ENCODE data around the gene WNT9B. TPM values are rescaled to one million over a fixed set of nuclear protein-coding genes. Genes with fewer than 3 reads are reported as not detected.

Gene WNT9B
- total RNA-seq, 1 donor from 2014 or later = not detected

GRCh38 chr17:46879101-46879500 lies 27.7 kb downstream of the WNT9B start:
- DNase-seq (ENCODE audit: low read depth) = no peak

DNA sequence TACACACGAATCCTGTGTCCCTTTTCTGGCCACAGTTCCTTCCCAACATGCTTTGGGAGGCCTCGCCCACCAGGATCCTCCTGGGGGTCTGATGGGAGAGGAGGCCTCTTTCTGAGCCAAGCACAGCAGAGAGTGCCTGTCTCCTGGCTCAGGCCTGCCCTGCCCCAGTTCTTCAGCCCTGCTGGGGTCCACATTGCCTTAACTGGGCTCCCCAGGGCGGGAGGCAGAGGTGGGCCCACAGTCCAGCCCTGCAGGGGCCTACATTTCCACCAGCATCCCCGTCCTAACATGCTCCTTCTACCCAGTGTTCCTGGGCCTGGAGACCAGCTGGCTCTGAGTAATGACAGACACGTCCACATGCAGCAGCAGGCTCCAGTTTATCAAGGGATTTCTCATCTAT lies 29.6 kb downstream of the WNT9B start:
- DNase-seq (ENCODE audit: low read depth) = no peak

DNA sequence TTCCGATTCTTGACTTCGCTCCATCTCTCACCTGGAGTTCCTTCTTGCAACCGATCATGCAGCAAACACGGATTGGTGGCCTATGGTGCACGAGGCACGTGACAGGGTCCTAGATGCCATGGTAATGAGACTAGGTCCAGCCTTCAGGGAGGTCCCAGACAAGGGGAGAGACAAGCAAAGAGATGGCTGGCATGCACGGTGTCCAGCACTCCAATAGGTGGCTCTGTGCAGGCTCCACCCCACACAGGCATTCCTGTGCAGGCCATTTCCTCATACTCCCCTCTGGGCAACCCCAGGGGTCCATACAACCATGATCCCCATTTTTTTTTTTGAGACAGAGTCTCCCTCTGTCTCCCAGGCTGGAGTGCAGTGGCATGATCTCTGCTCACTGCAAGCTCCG lies 31.3 kb downstream of the WNT9B start:
- DNase-seq (ENCODE audit: low read depth) = no peak

DNA sequence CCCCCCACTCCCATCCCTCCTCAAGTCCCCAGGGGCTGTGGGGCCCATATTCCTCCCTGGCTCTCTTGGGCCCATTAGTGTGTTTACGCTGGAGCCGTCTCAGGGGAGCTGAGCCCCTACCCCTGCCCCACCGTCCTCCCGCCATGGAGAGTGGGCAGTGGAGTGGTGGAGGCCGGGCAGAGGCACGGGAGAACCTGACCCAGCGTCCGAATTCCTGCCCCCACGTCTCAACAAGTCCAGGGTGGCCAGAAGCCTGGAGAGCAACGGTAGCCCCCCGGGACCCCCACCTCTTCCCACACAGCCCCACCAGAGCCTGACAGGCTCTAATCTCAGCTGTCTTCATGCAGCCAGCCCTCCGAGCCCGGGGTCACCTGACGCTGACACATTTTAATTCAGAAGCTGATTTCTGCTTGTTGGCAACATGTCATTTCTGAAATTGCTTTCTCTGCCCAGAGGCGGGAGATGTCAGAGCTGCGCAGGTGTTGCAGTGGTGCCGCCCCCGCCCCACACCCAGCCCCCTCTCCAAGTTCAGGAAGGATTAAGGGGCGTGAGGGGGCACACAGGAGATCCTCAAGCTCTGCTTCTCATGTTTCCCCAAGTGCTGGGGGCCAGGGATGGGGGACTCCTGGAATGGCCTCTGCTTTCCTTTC lies 32.6 kb downstream of the WNT9B start:
- DNase-seq (ENCODE audit: low read depth) = no peak

- no peak for DNase-seq (ENCODE audit: low read depth)
Measured at GRCh38 chr17:46884552-46884951, 33.2 kb downstream of the WNT9B start.

DNA sequence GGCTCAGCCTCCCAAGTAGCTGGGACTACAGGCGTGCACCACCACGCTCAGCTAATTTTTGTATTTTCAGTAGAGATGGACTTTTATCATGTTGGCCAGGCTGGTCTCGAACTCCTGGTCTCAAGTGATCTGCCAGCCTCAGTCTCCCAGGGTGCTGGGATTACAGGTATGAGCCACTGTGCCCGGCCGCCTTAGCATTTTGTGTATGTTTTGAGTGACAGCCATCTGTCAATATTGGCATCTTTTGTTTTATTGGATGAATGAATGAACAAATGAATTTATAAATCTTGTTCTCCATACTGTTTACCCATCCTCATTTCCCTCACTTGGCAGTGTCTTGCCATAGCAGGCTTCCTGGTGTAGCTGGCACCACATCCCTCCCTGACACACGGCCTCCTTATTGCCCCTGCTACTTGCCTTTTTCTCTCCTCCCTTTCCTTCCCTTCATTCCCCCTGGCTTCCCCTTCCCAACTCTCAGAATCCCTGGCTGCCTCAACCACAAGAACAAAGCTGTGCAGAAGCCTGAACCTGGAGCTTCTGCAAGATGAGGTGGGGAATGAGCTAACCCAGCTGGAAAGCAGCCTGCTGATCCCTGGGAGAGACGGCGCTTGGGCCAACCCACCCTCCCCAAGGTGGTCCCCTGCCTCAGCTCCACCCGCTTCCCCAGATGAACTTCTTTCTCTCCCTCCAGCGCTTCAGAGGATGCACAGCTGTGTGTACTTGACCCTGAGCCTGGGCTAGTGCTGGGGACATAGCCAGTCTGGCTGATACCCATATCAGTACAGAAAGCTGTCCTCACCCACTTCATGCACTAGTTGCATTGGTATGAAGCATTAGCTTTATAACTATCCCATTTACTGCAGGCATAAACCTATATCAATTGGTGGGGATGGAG lies 34.3 kb downstream of the WNT9B start:
- no peak for DNase-seq (ENCODE audit: low read depth)

GRCh38 chr17:46886310-46886663 lies 34.9 kb downstream of the WNT9B start:
- no peak for DNase-seq (ENCODE audit: low read depth)

DNA sequence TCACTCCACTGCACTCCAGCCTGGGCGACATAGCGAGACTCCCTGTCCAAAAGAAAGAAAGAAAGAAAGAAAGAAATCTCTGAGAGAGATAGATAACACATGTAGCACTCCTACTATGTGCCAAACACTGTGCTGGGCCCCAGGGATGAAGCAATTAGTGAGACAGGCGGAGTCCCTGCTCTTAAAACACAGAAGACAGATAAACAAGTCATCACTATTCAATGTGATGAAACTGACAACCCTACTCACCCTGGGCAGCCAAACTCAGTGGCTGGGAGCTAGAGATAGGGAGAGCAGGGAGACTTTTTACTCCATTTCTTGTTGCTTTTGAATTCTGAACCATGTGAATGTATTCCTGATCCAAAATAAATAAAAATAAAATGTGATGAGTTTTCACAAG lies 36.3 kb downstream of the WNT9B start:
- DNase-seq (ENCODE audit: low read depth) = no peak

DNA sequence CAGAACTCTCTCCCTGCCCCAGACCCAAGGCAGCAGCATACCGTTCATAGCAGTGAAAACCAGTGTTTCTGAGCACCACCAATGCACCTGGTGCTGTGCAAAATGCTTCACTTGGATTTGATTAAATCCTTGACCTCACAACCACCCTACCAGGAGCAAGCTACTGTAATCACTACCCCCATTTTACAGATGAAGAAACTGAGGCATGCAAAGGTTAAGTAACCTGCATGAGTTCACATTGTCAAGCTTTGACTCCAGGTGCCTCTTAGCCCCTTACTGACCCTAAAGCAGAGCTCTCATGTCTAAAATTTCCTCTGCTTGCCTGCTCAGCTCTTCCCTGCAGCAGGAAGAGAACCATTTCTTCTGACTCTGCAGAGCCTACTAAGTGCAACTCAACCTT lies 37.3 kb downstream of the WNT9B start:
- DNase-seq (ENCODE audit: low read depth) = no peak

GRCh38 chr17:46889519-46889918 lies 38.1 kb downstream of the WNT9B start:
- DNase-seq (ENCODE audit: low read depth) = no peak

GRCh38 chr17:46889992-46890564 lies 38.7 kb downstream of the WNT9B start:
- no peak for DNase-seq (ENCODE audit: low read depth)

- DNase-seq (ENCODE audit: low read depth) = no peak
Measured at GRCh38 chr17:46890638-46891037, 39.3 kb downstream of the WNT9B start.

GRCh38 chr17:46892192-46892703 lies 40.9 kb downstream of the WNT9B start:
- DNase-seq (ENCODE audit: low read depth) = no peak

GRCh38 chr17:46894024-46894423 lies 42.6 kb downstream of the WNT9B start:
- no peak for DNase-seq (ENCODE audit: low read depth)

DNA sequence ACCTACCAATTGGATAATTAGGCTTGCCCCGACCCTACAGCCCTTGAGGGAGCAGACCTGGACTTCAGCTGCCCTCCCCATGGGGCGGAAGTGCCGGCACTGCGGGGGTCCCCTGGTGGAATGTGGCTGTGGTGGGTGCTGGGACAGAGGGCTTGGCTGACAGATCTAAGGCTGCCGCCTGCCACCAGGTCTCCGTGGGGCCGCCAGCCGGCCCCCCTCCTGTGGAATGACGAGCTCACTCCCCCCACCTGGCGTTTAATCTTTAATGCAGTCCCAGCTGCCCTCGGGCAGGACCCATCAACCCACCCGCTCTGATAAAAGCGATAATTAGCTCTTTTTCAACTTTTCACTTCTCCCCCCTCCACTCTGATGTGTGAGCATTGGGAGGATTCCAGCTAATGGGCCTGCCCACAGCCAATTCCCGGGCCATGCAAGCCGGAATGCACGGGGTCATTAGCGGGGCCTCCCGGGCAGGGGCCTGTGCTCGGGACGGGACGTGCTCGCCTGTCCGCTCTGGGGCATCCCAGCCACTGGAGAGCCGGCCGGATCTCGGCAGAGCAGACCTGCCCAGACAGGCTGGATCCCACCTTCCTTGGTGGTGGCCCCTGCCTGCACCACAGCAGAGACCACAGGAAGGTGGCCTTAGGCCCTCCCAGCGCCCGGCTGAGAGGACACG lies 43.2 kb downstream of the WNT9B start:
- DNase-seq (ENCODE audit: low read depth) = no peak

- no peak for DNase-seq (ENCODE audit: low read depth)
Measured at GRCh38 chr17:46895171-46895570, 43.8 kb downstream of the WNT9B start.

- DNase-seq (ENCODE audit: low read depth) = no peak
Measured at GRCh38 chr17:46896991-46897390, 45.6 kb downstream of the WNT9B start.

DNA sequence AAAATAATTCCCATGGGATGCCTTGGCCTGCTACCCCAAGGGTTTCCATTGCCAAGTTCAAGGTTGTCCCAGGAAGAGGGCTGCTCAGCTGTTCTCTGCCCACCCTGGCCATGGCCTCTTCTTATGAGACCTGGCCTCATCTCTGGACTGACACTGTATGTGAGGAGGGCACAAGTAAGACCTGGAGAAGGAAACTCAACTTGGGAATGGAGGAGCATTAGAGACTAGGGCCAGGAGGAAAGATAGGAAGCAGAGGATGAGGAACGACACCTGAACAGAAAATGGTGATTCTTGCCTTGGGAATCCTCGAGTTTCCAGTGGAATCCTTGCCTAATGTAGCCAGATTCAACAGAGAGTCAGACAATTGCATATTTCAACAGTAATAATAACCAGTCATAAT lies 47.0 kb downstream of the WNT9B start:
- DNase-seq (ENCODE audit: low read depth) = no peak

GRCh38 chr17:46898860-46899259 lies 47.5 kb downstream of the WNT9B start:
- DNase-seq (ENCODE audit: low read depth) = no peak

- DNase-seq (ENCODE audit: low read depth) = no peak
Measured at GRCh38 chr17:46901291-46901690, 49.9 kb downstream of the WNT9B start.

DNA sequence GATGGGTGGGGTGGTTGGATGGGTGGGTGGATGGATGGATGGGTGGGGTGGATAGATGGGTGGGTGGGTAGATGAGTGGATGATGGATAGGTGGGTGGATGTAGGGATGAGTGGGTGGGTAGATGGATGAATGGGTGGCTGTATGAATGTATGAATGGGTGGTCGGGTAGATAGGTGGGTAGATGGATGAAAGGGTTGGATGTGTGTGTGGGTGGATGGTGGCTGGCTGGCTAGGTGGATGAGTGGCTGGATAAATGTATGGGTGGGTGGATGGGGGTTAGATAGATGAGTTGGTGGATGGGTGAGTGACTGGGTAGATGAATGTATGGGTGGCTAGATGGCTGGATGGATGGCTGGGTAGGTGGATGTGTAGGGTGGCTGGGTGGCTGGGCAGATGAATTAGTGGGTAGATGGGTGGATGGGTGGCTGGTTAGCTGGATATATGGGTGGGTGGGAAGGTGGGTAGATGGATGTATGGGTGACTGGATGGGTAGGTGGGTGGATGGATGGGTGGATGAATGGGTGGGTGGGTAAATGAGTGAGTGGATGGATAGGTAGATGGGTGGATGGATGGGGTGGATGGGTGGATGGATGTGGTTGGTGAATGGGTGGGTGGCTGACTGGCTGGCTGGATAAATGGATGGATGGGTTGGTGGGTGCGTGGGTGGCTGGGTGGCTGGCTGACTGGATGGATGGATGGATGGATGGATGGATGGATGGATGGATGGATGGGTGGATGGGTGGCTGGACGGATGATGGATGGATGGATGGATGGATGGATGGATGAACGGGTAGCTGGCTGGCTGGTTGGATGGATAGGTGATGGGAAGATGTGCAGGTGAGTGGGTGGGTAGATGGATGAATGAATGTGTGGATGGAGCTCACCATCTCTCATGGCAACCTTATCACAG lies 52.6 kb downstream of the WNT9B start:
- no peak for DNase-seq (ENCODE audit: low read depth)
